Activated naive CD4-positive, alpha-beta T cell treated with anti-CD3 and anti-CD28 coated beads, Interleukin-2, amount 50 U/mL, for 24 hours (primary cell): Measurements from ENCODE around the gene PIK3IP1.

Experiments
- H3K27ac Mint-ChIP-seq: one replicate; pipeline ENCODE4 v1.8.0; 2021; ENCODE audit warnings: mild to moderate bottlenecking, mixed read lengths
- H3K27me3 Mint-ChIP-seq: one replicate; pipeline ENCODE4 v1.8.0; 2021; ENCODE audit warnings: mixed read lengths
- H3K36me3 Mint-ChIP-seq: one replicate; pipeline ENCODE4 v1.8.0; 2021; ENCODE audit warnings: mixed read lengths
- H3K4me1 Mint-ChIP-seq: one replicate; pipeline ENCODE4 v1.8.0; 2021; ENCODE audit warnings: mixed read lengths
- H3K4me3 Mint-ChIP-seq: one replicate; pipeline ENCODE4 v1.8.0; 2021; ENCODE audit warnings: mild to moderate bottlenecking, mixed read lengths
- H3K9me3 Mint-ChIP-seq: one replicate; pipeline ENCODE4 v1.8.0; 2021; ENCODE audit warnings: mixed read lengths

The PIK3IP1 gene

DNA sequence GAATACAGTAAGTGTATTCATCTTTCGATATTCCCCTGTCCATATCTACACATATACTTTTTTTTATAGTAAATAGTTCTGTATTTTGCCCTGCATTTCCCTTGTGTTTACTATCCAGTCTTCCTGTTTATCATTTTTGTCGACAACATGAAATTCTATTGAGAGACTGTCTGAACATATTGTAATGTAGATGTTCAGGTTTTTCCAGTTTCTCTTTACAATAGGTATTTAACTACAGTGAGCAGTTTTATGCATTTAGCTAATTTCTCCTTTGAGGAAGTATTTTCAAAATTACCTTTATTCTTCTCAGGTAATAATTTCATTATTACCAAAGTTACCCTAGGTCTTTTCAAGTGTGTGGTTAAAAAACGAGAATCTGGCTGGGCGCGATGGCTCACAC, 16.7 kb downstream of the PIK3IP1 start:
- H3K27me3 Mint-ChIP-seq, result no peaks in the 10 kb centered on the region
- H3K36me3 Mint-ChIP-seq, result peaks cover 9% of the 10 kb centered on the region
- H3K27ac Mint-ChIP-seq, result peak overlapping the region; percentile 44
- peaks cover 83% of the 10 kb centered on the region for H3K4me1 Mint-ChIP-seq
- H3K9me3 Mint-ChIP-seq, result no peaks in the 10 kb centered on the region
- H3K4me3 Mint-ChIP-seq, result no peak overlapping the region

DNA sequence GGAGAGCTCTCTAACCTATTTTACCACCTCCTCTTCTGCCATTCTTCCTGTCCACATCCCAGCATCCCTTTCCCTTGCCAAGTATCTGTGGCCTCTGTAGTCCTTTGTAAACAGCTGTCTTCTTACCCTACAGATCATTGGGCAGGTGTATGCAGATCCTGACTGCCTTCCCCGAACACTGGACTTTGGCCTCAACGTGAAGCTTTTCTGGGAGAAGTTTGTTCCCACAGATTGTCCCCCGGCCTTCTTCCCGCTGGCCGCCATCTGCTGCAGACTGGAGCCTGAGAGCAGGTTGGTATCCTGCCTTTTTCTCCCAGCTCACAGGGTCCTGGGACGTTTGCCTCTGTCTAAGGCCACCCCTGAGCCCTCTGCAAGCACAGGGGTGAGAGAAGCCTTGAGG, 17.3 kb downstream of the PIK3IP1 start:
- Mint-ChIP-seq H3K4me1 (peaks cover 83% of the 10 kb centered on the region), H3K4me3 (no peak overlapping the region), H3K27ac (peak overlapping the region; percentile 44), H3K9me3 (no peaks in the 10 kb centered on the region), H3K36me3 (peaks cover 4% of the 10 kb centered on the region), H3K27me3 (no peaks in the 10 kb centered on the region)

DNA sequence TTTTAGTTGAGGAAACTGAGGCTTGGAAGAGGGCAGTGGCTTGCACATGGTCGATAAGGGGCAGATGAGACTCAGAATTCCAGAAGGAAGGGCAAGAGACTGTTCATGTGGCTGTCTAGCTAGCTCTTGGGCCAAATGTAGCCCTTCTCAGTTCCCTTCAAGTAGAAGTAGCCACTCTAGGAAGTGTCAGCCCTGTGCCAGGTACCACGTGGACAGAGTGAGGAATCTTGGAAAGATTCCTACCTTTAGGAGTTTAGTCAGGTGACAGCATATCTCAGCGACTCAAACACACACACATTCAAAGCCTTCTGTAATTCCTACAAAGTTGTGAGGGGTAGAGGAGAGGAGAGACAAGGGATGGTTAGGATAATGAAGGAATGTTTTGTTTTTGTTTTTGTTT, 18.3 kb downstream of the PIK3IP1 start:
- Mint-ChIP-seq H3K4me1 (peaks cover 79% of the 10 kb centered on the region), H3K9me3 (no peaks in the 10 kb centered on the region), H3K4me3 (no peak overlapping the region), H3K27ac (peak overlapping the region; percentile 96), H3K27me3 (no peaks in the 10 kb centered on the region), H3K36me3 (peaks cover 4% of the 10 kb centered on the region)

DNA sequence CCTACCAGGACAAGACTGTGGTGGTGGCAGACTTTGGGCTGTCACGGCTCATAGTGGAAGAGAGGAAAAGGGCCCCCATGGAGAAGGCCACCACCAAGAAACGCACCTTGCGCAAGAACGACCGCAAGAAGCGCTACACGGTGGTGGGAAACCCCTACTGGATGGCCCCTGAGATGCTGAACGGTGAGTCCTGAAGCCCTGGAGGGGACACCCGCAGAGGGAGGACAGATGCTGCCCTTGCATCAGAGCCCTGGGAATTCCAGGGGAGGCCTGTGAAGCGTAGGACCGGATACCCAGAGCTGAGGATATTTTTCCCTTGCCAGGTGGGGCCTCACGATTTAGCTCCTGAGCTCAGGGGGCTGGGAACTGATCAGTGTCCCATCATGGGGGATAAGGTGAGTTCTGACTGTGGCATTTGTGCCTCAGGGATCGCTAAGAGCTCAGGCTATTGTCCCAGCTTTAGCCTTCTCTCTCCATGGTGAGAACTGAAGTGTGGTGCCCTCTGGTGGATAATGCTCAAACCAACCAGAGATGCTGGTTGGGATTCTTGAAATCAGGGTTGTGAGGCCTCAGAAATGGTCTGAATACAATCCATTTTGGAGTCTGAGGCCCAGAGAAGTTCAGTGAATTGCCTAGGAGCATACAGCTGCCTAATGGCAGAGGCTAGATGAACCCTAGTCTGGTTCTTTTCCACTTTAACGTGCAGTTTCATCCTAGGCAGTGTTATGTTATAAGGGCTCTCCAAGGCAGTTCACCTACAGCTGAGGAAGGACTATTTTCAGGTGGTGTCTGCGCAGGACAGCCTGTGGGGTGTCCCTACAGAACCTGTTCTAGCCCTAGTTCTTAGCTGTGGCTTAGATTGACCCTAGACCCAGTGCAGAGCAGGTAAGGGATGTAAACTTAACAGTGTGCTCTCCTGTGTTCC, 19.5 kb downstream of the PIK3IP1 start:
- Mint-ChIP-seq H3K4me3 (no peak overlapping the region), H3K36me3 (peaks cover 10% of the 10 kb centered on the region)

DNA sequence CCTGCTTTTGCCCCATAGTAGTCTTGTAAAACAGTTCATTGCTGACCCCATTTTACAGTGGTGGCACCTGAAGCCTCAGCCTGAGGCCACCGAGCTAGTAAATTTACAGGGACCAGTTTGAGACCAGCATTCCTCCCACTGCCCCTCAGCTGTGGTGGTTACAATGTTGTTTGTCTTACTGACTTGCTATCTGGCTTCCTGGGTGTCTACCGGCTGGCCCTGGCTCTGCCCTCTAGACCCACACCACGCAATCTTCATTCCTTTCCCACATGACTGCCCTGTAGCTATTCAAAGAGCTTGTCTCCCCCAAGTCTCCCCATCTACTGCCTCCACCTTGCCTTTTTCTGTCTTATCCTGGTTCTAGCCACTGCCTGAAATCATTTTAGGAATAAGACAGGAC, 20.8 kb downstream of the PIK3IP1 start:
- Mint-ChIP-seq H3K4me3 (no peak overlapping the region), H3K4me1 (peaks cover 68% of the 10 kb centered on the region), H3K9me3 (no peaks in the 10 kb centered on the region), H3K27ac (peak overlapping the region; percentile 94), H3K36me3 (peaks cover 10% of the 10 kb centered on the region), H3K27me3 (no peaks in the 10 kb centered on the region)

More for the DNA sequence above, 19.5 kb downstream of the PIK3IP1 start:
- no peaks in the 10 kb centered on the region for H3K9me3 Mint-ChIP-seq
- H3K4me1 Mint-ChIP-seq, result peaks cover 71% of the 10 kb centered on the region
- no peaks in the 10 kb centered on the region for H3K27me3 Mint-ChIP-seq
- H3K27ac Mint-ChIP-seq, result peak overlapping the region; percentile 72

DNA sequence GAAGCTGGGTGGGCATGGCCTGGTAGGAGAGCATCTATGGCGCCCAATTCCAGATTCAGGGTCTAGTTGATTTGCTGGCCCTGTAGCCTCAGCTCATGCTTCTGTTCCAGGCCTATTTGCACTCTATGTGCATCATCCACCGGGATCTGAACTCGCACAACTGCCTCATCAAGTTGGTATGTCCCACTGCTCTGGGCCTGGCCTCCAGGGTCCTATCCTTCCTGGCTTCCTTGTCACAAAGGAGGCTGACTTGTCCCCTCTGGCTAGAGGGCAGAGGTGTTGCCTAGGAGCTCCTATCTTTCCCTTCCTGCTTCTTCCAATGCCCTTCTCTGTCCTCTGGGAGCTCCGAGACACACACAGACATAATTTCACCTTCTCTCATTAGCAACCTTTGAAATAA, 21.3 kb downstream of the PIK3IP1 start:
- Mint-ChIP-seq H3K36me3 (peaks cover 10% of the 10 kb centered on the region), H3K4me3 (no peak overlapping the region), H3K27me3 (no peaks in the 10 kb centered on the region), H3K4me1 (peaks cover 65% of the 10 kb centered on the region), H3K27ac (peak overlapping the region; percentile 94), H3K9me3 (no peaks in the 10 kb centered on the region)

DNA sequence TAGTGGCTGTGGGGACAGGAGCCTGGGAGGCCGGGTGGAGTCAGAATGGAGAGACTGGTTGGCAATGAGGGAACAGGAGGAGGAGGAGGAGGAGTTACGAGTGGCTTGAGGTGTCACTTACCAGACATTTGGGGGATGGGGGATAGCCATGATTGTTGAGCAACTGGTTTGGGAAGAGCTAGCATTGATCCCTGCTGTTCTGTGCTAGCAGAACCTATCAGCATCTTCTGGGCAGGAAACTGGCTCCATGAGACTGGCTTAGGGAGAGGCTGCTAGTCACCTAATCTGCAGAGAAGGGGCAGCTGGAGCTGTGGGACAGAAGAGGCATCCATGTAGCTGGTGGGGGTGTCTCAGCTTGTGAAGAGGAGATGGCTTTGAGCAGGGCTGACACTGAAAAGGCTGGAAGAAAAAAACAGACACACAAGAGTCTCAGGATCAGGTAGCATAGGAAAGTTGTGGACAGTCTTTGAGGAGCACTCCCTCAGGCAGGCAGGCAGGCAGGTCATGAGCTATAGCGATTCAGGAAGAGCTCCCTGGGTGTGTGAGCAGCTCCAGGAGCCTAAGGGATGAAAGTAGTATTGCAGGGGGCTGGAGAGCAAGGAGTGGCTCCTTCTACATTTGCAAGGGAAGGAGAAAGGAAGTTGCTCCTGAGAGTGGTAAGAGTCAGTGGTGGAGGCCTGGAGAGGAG, 22.3 kb downstream of the PIK3IP1 start:
- H3K36me3 Mint-ChIP-seq, result peaks cover 8% of the 10 kb centered on the region
- H3K9me3 Mint-ChIP-seq, result no peaks in the 10 kb centered on the region
- peak overlapping the region; percentile 5 for H3K4me3 Mint-ChIP-seq
- H3K27me3 Mint-ChIP-seq, result no peaks in the 10 kb centered on the region
- H3K27ac Mint-ChIP-seq, result peak overlapping the region; percentile 81
- H3K4me1 Mint-ChIP-seq, result peaks cover 55% of the 10 kb centered on the region

DNA sequence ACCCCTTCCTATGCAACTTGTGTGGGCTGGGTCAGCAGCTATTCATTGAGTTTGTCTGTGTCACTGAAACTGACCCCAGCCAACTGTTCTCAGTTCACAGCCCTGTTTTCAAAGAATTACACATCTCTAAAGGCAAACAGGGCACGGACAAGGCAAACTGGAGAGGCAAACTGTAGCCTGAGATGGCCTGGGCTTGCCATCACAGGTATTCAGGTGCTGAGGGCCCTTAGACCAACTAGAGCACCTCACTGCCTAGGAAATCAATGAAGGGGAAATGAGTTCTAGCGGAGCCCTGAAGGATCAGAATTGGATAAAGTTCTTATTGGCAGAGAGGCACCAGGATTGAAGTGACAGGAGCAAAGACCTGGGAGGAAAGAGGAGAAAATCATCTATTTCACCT, 24.0 kb downstream of the PIK3IP1 start:
- no peaks in the 10 kb centered on the region for H3K27me3 Mint-ChIP-seq
- no peak overlapping the region for H3K27ac Mint-ChIP-seq
- H3K9me3 Mint-ChIP-seq, result no peaks in the 10 kb centered on the region
- H3K4me1 Mint-ChIP-seq, result peaks cover 42% of the 10 kb centered on the region
- no peak overlapping the region for H3K4me3 Mint-ChIP-seq
- peaks cover 8% of the 10 kb centered on the region for H3K36me3 Mint-ChIP-seq

DNA sequence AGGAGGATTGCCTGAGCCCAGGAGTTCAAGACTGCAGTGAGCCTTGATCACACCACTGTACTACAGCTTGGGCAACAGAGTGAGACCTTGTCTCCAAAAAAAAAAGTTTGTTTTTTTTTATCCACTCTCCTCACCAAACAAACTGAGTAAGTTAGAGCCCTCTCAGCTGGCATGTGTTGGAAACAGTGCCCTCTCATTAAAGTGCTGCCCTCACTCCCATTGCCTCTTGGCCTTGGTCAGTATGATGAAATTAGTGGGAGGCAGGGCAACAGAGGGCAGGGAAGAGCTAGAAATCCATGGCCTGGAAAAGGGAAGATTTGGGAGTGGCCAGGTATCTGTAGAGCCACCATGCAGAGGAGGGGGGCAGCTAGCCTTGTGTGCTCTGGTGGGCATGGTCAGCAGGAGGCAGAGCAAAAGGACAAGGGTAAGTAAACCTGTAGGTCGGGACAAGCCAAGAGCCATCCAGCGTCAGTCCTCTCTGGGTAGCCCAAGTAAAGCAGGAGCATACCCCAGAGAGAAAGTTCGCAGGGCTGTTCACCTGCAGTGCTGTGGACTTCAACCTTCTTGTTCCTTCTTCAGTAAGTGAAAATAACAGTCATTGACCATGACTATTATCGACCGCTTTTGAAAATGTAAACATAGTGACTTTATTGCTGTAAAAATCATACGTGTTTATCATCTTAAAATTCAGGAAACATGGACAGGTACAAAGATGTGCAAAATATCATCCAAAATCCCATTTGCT, 28.2 kb downstream of the PIK3IP1 start:
- H3K4me3 Mint-ChIP-seq, result no peak overlapping the region
- peaks cover 16% of the 10 kb centered on the region for H3K36me3 Mint-ChIP-seq
- no peaks in the 10 kb centered on the region for H3K9me3 Mint-ChIP-seq
- H3K27ac Mint-ChIP-seq, result no peak overlapping the region
- no peaks in the 10 kb centered on the region for H3K27me3 Mint-ChIP-seq
- peaks cover 4% of the 10 kb centered on the region for H3K4me1 Mint-ChIP-seq

DNA sequence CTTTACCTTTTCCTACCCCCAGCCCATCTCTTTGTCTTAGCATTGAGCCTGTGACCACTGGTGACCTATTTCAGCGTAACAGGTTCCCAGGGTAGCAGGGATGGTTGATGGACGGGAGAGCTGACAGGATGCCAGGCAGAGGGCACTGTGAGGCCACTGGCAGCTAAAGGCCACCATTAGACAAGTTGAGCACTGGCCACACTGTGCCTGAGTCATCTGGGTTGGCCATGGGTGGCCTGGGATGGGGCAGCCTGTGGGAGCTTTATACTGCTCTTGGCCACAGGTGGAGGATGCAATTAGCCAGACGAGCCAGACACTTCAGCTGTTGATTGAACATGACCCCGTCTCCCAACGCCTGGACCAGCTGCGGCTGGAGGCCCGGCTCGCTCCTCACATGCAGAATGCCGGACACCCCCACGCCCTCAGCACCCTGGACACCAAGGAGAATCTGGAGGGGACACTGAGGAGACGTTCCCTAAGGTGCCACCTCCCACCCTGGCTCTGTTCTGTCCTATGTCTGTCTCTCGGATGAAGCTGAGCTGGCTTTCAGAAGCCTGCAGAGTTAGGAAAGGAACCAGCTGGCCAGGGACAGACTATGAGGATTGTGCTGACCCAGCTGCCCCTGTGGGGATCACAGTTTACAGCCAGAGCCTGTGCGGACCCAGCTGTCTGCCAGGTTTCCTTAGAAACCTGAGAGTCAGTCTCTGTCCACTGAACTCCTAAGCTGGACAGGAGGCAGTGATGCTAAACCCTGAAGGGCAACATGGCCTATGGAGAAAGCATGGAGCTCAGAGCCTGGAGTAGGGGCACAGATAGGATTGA, 29.8 kb downstream of the PIK3IP1 start:
- Mint-ChIP-seq H3K36me3 (peaks cover 13% of the 10 kb centered on the region), H3K27me3 (no peaks in the 10 kb centered on the region), H3K4me1 (peaks cover 5% of the 10 kb centered on the region), H3K9me3 (no peaks in the 10 kb centered on the region), H3K4me3 (no peak overlapping the region), H3K27ac (no peak overlapping the region)

DNA sequence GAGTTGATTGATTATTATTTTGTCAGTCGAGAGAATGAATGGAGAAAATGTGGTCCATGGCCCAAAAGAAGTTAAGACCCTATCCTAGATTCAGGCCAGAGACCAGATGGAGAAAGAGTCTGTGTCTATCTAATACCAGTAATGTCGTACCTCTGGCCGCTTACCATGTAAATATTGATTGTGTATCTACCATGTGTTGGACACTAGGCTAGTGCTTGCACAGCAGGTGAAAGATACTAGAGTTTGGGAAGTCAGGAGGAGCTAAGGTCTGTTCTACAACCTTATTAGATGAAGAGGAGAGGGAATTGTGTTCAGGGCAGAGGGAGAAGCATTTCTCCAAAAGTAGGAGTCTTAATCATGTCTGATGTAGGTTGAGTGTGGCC, 31.8 kb downstream of the PIK3IP1 start:
- Mint-ChIP-seq H3K4me3 (no peak overlapping the region), H3K36me3 (peaks cover 16% of the 10 kb centered on the region), H3K4me1 (peaks cover 12% of the 10 kb centered on the region), H3K9me3 (no peaks in the 10 kb centered on the region), H3K27me3 (no peaks in the 10 kb centered on the region), H3K27ac (peak overlapping the region; percentile 8)

DNA sequence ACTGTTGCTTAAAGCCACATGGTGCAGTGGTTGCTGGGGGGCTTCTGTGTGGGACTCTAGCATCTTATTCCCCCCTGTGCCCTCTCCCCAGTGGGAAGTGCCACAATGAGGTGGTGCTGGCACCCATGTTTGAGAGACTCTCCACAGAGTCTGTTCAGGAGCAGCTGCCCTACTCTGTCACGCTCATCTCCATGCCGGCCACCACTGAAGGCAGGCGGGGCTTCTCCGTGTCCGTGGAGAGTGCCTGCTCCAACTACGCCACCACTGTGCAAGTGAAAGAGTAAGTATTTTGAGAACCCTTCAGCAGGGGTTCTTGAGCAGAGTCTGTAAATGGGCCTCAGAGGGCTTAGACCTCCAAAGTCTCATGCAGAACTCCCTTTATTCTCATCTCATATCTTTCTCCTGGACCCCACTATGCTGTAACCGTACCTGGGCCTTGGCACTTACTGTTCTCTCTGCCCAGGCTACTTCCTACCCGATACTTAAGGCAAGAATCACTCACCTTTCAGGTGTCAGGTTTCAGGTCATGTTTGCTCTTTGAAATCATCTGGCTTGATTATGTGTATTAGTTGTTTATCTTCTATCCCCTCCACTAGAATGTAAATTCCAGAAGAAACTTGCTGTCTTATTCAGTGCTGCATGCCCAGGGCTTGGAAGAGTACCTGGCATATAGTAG, 32.4 kb downstream of the PIK3IP1 start:
- H3K27ac Mint-ChIP-seq, result no peak overlapping the region
- no peaks in the 10 kb centered on the region for H3K9me3 Mint-ChIP-seq
- H3K36me3 Mint-ChIP-seq, result peaks cover 16% of the 10 kb centered on the region
- H3K4me3 Mint-ChIP-seq, result no peak overlapping the region
- no peaks in the 10 kb centered on the region for H3K27me3 Mint-ChIP-seq
- H3K4me1 Mint-ChIP-seq, result peaks cover 13% of the 10 kb centered on the region

DNA sequence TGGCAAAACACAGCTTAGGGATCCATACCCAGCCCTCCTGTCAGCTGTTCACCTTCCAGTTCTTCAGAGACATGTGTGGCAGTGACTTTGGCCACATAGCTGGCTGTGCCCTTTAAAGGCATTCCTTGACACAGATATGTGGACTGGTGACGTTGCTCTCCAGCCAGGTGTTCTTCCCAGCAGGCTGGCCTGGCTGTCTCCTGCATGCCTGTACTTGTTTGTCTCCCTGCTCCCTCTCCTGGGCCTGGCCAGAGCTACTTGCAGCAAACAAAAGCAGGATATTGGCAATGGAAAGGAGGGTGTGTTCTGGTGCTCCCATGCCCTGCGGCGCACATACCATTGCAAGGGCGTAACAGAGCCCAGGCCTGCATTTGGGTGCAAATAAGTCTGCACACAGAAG, 38.3 kb downstream of the PIK3IP1 start:
- peaks cover 7% of the 10 kb centered on the region for H3K36me3 Mint-ChIP-seq

DNA sequence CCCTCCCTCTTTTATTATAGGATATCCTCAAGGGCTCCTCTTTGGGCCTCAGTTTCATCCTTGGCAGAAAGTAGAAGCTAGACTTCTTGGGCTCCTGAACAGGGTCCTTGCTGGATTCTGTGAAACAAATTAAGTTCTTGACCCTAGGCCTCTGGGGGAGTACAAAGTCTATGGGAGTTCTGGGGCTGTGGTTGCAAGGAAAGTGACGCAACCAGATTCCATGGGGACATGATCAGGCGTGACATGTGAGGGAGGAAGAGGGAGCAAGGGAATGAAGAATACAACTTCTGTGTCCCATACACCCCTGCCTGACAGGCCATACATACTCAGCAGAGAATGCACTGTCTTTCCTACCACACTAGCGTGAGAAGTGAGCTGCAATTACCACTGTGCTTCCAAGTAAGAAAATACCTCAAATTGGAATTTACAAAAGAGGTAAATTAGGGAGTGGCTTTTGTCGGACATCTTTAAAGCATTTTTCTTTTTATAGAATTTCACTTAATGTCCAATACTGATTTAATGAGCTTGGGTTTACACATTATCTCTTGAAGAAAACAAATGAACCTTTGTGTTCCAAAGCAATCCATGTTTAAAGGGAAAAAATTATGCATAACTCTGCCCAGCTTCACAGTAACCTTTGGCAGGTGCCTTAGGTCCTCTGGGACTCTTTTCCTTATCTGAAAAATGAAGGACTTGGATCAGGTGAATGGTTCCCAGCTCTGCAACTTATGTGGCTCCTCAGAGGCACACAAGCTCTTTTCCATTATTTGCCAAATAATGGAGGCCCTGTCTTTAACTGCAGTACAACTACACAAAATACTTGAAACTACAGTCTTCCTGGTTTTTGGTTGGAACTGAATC, 41.3 kb downstream of the PIK3IP1 start:
- H3K27me3 Mint-ChIP-seq, result no peaks in the 10 kb centered on the region
- H3K9me3 Mint-ChIP-seq, result no peaks in the 10 kb centered on the region
- no peak overlapping the region for H3K4me3 Mint-ChIP-seq
- no peaks in the 10 kb centered on the region for H3K36me3 Mint-ChIP-seq
- H3K4me1 Mint-ChIP-seq, result peaks cover 27% of the 10 kb centered on the region
- no peak overlapping the region for H3K27ac Mint-ChIP-seq

More for the DNA sequence above, 38.3 kb downstream of the PIK3IP1 start:
- H3K4me1 Mint-ChIP-seq, result peaks cover 16% of the 10 kb centered on the region
- H3K9me3 Mint-ChIP-seq, result no peaks in the 10 kb centered on the region
- H3K27ac Mint-ChIP-seq, result no peak overlapping the region
- no peaks in the 10 kb centered on the region for H3K27me3 Mint-ChIP-seq
- no peak overlapping the region for H3K4me3 Mint-ChIP-seq
